Aorta (tissue), 5 donors: ENCODE results near the gene LRRC37B. TPM values are rescaled to one million over a fixed set of nuclear protein-coding genes. Genes with fewer than 3 reads are reported as not detected.
"Not testable (repeated sequence)": the region's sequence is repeated elsewhere in the genome, so short reads cannot be mapped to it uniquely, and the experiment has no call there.

ENCODE experiments used
- ATAC-seq: fragments of 200-7000 bp; cut with Tn5 transposase; one replicate; pipeline ENCODE4 v1.9.1; 2022; ENCODE audit warnings: moderate library complexity; ENCODE audit not compliant: low FRiP score
- DNase-seq, 2 donors: peaks; one replicate each; pipeline ENCODE4 v3.0.0-alpha.2; 2020
- H3K27ac ChIP-seq, 2 donors: one replicate each; pipeline ENCODE4 v1.5.1; 2013; ENCODE audit warnings: low read length in 2 of 2, mild to moderate bottlenecking in 2 of 2, moderate library complexity in 2 of 2, control low read depth in 1 of 2, inconsistent platforms in 1 of 2, low read depth in 1 of 2
- H3K27me3 ChIP-seq, 2 donors: one replicate each; pipeline ENCODE4 v1.6.1; 2013; ENCODE audit warnings: control low read depth in 1 of 2, low read length in 1 of 2, mild to moderate bottlenecking in 1 of 2, moderate library complexity in 1 of 2; ENCODE audit not compliant: insufficient read depth in 2 of 2, control insufficient read depth in 1 of 2
- H3K36me3 ChIP-seq, 2 donors: one replicate each; pipeline ENCODE4 v1.6.1; 2013; ENCODE audit warnings: control low read depth in 1 of 2, low read length in 1 of 2, mild to moderate bottlenecking in 1 of 2; ENCODE audit not compliant: insufficient read depth in 2 of 2, control insufficient read depth in 1 of 2
- H3K4me1 ChIP-seq, 2 donors: one replicate each; pipeline ENCODE4 v1.6.1; 2013; ENCODE audit warnings: low read length in 2 of 2, control low read depth in 1 of 2, mild to moderate bottlenecking in 1 of 2, moderate library complexity in 1 of 2; ENCODE audit not compliant: insufficient read depth in 2 of 2, control insufficient read depth in 1 of 2
- H3K4me3 ChIP-seq, 2 donors: one replicate each; pipeline ENCODE4 v1.5.1; 2013; ENCODE audit warnings: low read length in 2 of 2, control low read depth in 1 of 2, mild to moderate bottlenecking in 1 of 2
- H3K9me3 ChIP-seq: one replicate; pipeline ENCODE4 v1.6.1; 2013; ENCODE audit warnings: mild to moderate bottlenecking, low read length; ENCODE audit not compliant: control insufficient read depth
- WGBS, 2 donors: extraction: QIAGEN DNeasy Blood & Tissue Kit; methylation state at CpG; one replicate each; pipeline ENCODE4 v1.1.7; 2013; 5-methylcytosine and 5-hydroxymethylcytosine counted together
- intact Hi-C, 2 donors: fragments of 100-400 bp; cut with DNase I; formaldehyde crosslinking; loops; one replicate each; pipeline versions ENCODE4 v1.14.2 to v1.15.0; 2022
- polyA plus RNA-seq, 2 donors: library from polyadenylated mRNA; stranded (reverse); fragments of 200-250 nt; gene quantifications; one replicate each; pipeline ENCODE4 v1.2.3, GENCODE V29; 2013
- total RNA-seq, 2 donors: library from RNA; stranded (reverse); fragmentation: NEBNext Ultra II Directional; extraction: Animal tissue kit (Norgen Biotek cat#: 25700); gene quantifications; one replicate each; pipeline ENCODE4 v1.2.1, GENCODE V29; 2021
- donor health status: healthy with polysubstance abuse.
- donor health status: Bipolar disorder and iron deficiency.
- donor health status: DM: no; HTN: no; CAD: no.
- donor health status: DM: no; HTN: no; CAD: no.
- donor health status: DM: yes; HTN: yes; CAD: no.

The LRRC37B gene
- total and polyA plus RNA-seq, 4 donors = 5.6 to 30.2 (median 14.5) TPM

- H3K36me3 ChIP-seq, H3K27ac ChIP-seq: not testable (repeated sequence)
- WGBS, 2 donors = 96 to 98% methylated on average over 4 to 5 of the region's 5 CpGs
Observed at GRCh38 chr17:32022554-32022953, 15.4 kb downstream of the LRRC37B start.

DNA sequence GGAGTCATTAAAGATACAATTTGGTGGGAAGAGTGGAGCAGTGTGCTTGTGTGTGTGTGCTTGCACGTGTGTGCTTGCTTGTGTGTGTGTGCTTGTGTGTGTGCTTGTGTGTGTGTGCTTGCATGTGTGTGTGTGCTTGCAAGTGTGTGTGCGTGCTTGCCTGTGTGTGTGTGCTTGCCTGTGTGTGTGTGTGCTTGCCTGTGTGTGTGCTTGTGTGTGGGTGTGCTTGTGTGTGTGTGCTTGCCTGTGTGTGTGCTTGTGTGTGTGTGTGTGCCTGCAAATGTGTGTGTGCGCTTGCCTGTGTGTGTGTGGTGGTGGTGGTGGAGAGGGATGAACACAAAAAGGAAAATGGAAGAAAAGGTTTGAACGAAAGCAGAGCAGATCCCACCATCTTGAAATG lies 20.1 kb downstream of the LRRC37B start:
- H3K9me3 ChIP-seq, H3K36me3 ChIP-seq, DNase-seq, H3K27me3 ChIP-seq, ATAC-seq, H3K27ac ChIP-seq, H3K4me3 ChIP-seq, intact Hi-C loops, H3K4me1 ChIP-seq: not testable (repeated sequence)
- WGBS, 2 donors = 92 to 94% methylated on average over 4 of the region's 4 CpGs

More at GRCh38 chr17:32022554-32022953, 15.4 kb downstream of the LRRC37B start:
- DNase-seq, H3K9me3 ChIP-seq, ATAC-seq, H3K4me3 ChIP-seq, intact Hi-C loops, H3K4me1 ChIP-seq, H3K27me3 ChIP-seq: not testable (repeated sequence)

DNA sequence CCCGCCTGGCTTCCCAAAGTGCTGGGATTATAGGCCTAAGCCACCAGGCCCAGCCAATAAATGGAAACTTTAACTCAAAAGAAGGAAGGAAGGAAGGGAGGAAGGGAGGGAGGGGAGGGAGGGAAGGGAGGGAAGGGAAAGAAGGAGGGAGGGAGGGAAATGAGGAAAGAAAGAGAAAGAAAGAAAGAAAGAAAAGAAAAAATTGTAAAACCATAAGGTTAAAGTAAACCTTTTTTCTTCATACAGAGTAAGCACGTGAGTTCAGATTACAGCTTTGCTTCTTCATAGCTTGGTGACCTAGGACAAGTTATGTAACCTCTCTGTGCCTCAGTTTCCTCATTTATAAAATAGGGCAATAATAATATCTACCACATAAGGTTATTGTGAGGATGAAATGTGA lies 26.0 kb downstream of the LRRC37B start:
- no peak overlapping the region for H3K27ac ChIP-seq
- peaks cover 0 to 3% of the 10 kb centered on the region in 2 donors for H3K36me3 ChIP-seq
- DNase-seq (no peak), ATAC-seq (no peak)
- intact Hi-C loops = no loop called here
- H3K4me3 ChIP-seq = no peak overlapping the region
- 99 to 100% methylated on average over 2 of the region's 2 CpGs for WGBS, 2 donors
- H3K4me1 ChIP-seq = no peaks in the 10 kb centered on the region
- H3K27me3 ChIP-seq = no peaks in the 10 kb centered on the region
- H3K9me3 ChIP-seq = no peaks in the 10 kb centered on the region

- H3K9me3 ChIP-seq, ATAC-seq: not testable (repeated sequence)
Observed at GRCh38 chr17:32033812-32034211, 26.6 kb downstream of the LRRC37B start.

GRCh38 chr17:32040246-32040645 lies 33.1 kb downstream of the LRRC37B start:
- H3K4me1 ChIP-seq, intact Hi-C loops, H3K4me3 ChIP-seq, H3K27me3 ChIP-seq, H3K36me3 ChIP-seq, H3K9me3 ChIP-seq, H3K27ac ChIP-seq, DNase-seq, ATAC-seq: not testable (repeated sequence)
- WGBS, 2 donors = 92 to 95% methylated on average over 17 of the region's 17 CpGs

More at GRCh38 chr17:32033812-32034211, 26.6 kb downstream of the LRRC37B start:
- H3K4me1 ChIP-seq, H3K4me3 ChIP-seq, DNase-seq, H3K27me3 ChIP-seq, H3K27ac ChIP-seq, H3K36me3 ChIP-seq, intact Hi-C loops: not testable (repeated sequence)
- 93 to 94% methylated on average over 1 of the region's 1 CpG for WGBS, 2 donors

DNA sequence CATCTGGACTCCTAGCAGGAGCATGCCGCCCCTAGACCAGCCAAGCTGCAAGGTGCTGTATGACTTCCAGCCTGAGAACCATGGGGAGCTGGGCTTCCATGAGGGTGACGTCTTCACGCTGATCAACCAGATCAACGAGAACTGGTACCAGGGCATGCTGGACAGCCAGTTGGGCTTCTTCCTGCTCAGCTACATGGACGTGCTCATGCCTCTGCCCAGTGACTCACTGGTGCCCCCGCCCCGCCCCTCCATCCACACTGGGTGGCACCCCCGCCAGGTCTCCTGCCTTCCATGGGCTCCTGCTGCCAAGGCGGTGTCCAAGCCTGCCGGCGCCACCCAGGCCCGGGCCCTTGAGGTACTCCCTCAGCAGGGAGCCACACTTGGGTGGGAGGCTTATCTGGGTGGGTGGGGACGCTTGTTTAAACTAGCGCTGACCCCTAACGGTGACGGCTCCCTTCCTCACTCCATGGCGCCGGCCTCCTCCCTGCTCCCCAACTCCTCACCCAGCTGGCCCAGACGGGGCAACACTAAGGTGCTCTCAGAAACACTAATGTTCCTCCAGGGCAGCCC lies 34.2 kb downstream of the LRRC37B start:
- H3K27me3 ChIP-seq, intact Hi-C loops, ATAC-seq, H3K4me3 ChIP-seq, H3K9me3 ChIP-seq, DNase-seq, H3K27ac ChIP-seq, H3K4me1 ChIP-seq, H3K36me3 ChIP-seq: not testable (repeated sequence)
- 93 to 94% methylated on average over 19 of the region's 19 CpGs for WGBS, 2 donors

- ATAC-seq, H3K36me3 ChIP-seq, H3K4me3 ChIP-seq, H3K27me3 ChIP-seq, H3K4me1 ChIP-seq, intact Hi-C loops, DNase-seq, H3K9me3 ChIP-seq, H3K27ac ChIP-seq: not testable (repeated sequence)
- 93 to 95% methylated on average over 8 to 10 of the region's 11 CpGs for WGBS, 2 donors
Observed at GRCh38 chr17:32042266-32042665, 35.1 kb downstream of the LRRC37B start.

DNA sequence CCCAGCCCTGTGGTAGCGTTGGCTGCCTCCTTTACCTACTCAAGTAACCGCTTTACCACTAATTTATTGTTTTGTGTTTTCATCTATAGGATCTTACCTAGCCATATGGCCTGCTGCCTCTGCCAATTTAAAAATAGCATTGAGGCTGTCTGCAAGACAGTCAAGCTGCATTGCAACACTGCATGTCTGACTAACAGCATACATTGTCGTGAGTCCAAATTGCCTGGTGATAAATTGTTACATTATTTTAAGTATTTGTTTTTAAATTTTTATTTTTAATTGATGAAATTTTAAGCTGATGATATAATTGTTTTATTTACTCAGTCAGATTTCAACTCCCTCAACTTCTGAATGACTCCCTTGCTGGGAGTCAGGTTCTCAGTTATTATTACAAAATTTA lies 38.4 kb downstream of the LRRC37B start:
- 87% methylated on average over 3 of the region's 3 CpGs for WGBS, 2 donors
- H3K27ac ChIP-seq, H3K4me3 ChIP-seq, H3K4me1 ChIP-seq, ATAC-seq, DNase-seq, H3K36me3 ChIP-seq, H3K27me3 ChIP-seq, intact Hi-C loops, H3K9me3 ChIP-seq: not testable (repeated sequence)

- H3K36me3 ChIP-seq = not testable (repeated sequence)
Observed at GRCh38 chr17:32047663-32048062, 40.5 kb downstream of the LRRC37B start.

More at GRCh38 chr17:32047663-32048062, 40.5 kb downstream of the LRRC37B start:
- intact Hi-C loops, H3K27ac ChIP-seq, H3K4me1 ChIP-seq, ATAC-seq, H3K27me3 ChIP-seq, H3K9me3 ChIP-seq, H3K4me3 ChIP-seq, DNase-seq: not testable (repeated sequence)
- 94% methylated on average over 6 of the region's 6 CpGs for WGBS, 2 donors
